NB4 (cell line): ENCODE measurements around the gene TRPM4.
"Not testable (repeated sequence)": the region's sequence is repeated elsewhere in the genome, so short reads cannot be mapped to it uniquely, and the experiment has no call there.

Experiments
- DNase-seq: peaks from one replicate; pipeline ENCODE4 v3.0.0; 2010; ENCODE audit warnings: low read depth
- H3K4me3 ChIP-seq: one replicate; pipeline ENCODE4 v1.5.1; 2011; ENCODE audit warnings: mild to moderate bottlenecking, low read depth, low read length, moderate library complexity
- CTCF ChIP-seq: IDR thresholded peaks from one replicate; pipeline ENCODE4 v1.5.1; 2012; ENCODE audit warnings: low read depth, low read length
- MYC ChIP-seq: IDR thresholded peaks from 2 replicates; pipeline ENCODE4 v1.6.1; 2011; ENCODE audit warnings: low read depth, low read length
- POLR2A ChIP-seq: IDR thresholded peaks from 2 replicates; pipeline ENCODE4 v1.6.1; 2011; ENCODE audit warnings: mild to moderate bottlenecking; ENCODE audit not compliant: insufficient read length; ENCODE audit errors: extremely low read depth
- TF ChIP-seq, protein P1 (sequence below): IDR thresholded peaks from 2 replicates; pipeline ENCODE4 v1.6.1; 2011; ENCODE audit warnings: low read depth, low read length

TRPM4 gene

GRCh38 chr19:49196527-49197240, 39.1 kb downstream of the TRPM4 start:
- H3K4me3 ChIP-seq, result no peak overlapping the region
- TF ChIP-seq, protein P1, sequence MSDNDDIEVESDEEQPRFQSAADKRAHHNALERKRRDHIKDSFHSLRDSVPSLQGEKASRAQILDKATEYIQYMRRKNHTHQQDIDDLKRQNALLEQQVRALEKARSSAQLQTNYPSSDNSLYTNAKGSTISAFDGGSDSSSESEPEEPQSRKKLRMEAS, result no peak
- TF ChIP-seq MYC (no peak), CTCF (no peak)
- DNase-seq, result no peak

GRCh38 chr19:49200238-49200862, 42.8 kb downstream of the TRPM4 start:
- no peak for DNase-seq
- no peak overlapping the region for H3K4me3 ChIP-seq
- no peak for TF ChIP-seq CTCF

GRCh38 chr19:49201042-49201441, 43.5 kb downstream of the TRPM4 start:
- TF ChIP-seq, protein P1, result no peak
- TF ChIP-seq POLR2A (no peak), MYC (no peak), CTCF (no peak)
- no peak overlapping the region for H3K4me3 ChIP-seq

DNA sequence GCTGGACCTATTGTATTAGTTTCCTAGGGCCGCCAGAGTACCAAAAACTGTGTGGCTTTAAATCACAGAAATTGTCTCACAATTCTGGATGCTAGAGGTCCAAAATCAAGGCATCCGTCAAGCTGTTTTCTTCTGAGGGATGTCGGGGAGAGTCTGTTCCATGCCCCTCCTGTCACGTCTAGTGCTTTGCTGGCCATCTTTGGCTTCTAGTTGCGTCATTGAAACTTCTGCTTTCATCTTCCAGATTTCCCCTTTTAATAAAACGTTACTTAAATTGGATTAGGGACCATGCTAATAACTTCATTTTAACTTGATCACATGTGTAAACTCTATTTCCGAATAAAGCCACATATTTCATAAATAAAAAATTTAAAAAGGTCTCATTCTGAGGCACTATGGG, 47.5 kb downstream of the TRPM4 start:
- DNase-seq, result peak; percentile 58
- no peak for TF ChIP-seq MYC
- TF ChIP-seq, protein P1, result 0 out of 2 replicates have a peak, but pooled peaks have one; percentile 5

More at GRCh38 chr19:49201042-49201441, 43.5 kb downstream of the TRPM4 start:
- no peak for DNase-seq

GRCh38 chr19:49209502-49209901, 51.9 kb downstream of the TRPM4 start:
- H3K4me3 ChIP-seq, DNase-seq: not testable (repeated sequence)

More for the DNA sequence above, 47.5 kb downstream of the TRPM4 start:
- H3K4me3 ChIP-seq, result no peak overlapping the region

GRCh38 chr19:49210108-49210900, 52.7 kb downstream of the TRPM4 start:
- no peak overlapping the region for H3K4me3 ChIP-seq
- TF ChIP-seq CTCF (no peak), MYC (no peak), POLR2A (no peak)
- TF ChIP-seq, protein P1, result no peak
- DNase-seq, result peak; percentile 14
